K562 (cell line): Measurements from ENCODE around the gene UHRF1. TPM values are rescaled to one million over a fixed set of nuclear protein-coding genes. Genes with fewer than 3 reads are reported as not detected.

Source experiments
- ATF2 ChIP-seq: sonication (generic); formaldehyde crosslinking; IDR thresholded peaks from 2 replicates; pipeline ENCODE4 v1.8.1; 2022; ENCODE audit warnings: missing genetic modification reagents
- BRF2 ChIP-seq: IDR thresholded peaks from 3 replicates; pipeline ENCODE4 v1.6.1; 2011; ENCODE audit warnings: borderline replicate concordance, mild to moderate bottlenecking; ENCODE audit not compliant: insufficient read length, insufficient read depth
- CHD1 ChIP-seq: fragments of 200-600 bp; sonication (generic); IDR thresholded peaks from one replicate; pipeline ENCODE4 v1.6.1; 2012; ENCODE audit warnings: mild to moderate bottlenecking, moderate library complexity, low read length, inconsistent platforms
- CXXC5 ChIP-seq: fragments of 250-450 bp; sonication (Bioruptor Pico); IDR thresholded peaks from 2 replicates; pipeline ENCODE4 v1.8.0; 2022; ENCODE audit warnings: inconsistent platforms, mild to moderate bottlenecking, moderate library complexity
- HSF4 ChIP-seq: fragments of 250-450 bp; sonication (Bioruptor Pico); IDR thresholded peaks from 2 replicates; pipeline ENCODE4 v2.1.2; 2022; ENCODE audit warnings: mild to moderate bottlenecking, moderate library complexity, borderline replicate concordance
- MAFK ChIP-seq: IDR thresholded peaks from 2 replicates; pipeline ENCODE4 v1.6.1; 2011; ENCODE audit warnings: low read length, improper control_type of control experiment
- NFYB ChIP-seq: IDR thresholded peaks from 2 replicates; pipeline ENCODE4 v1.6.1; 2011; ENCODE audit warnings: mild to moderate bottlenecking, moderate library complexity; ENCODE audit not compliant: insufficient read length; ENCODE audit errors: extremely low read depth
- PHF21A ChIP-seq: fragments of 450-650 bp; IDR thresholded peaks from 2 replicates; pipeline ENCODE4 v1.6.1; 2017; ENCODE audit warnings: low read depth, borderline replicate concordance
- TRIM28 ChIP-seq: fragments of 450-650 bp; IDR thresholded peaks from 2 replicates; pipeline ENCODE4 v1.6.1; 2017
- ZNF318 ChIP-seq, 2 experiments: fragments of 450-650 bp; IDR thresholded peaks; 2 replicates each; pipeline ENCODE4 v1.6.1; 2016; ENCODE audit warnings: mild to moderate bottlenecking in 2 of 2, borderline replicate concordance in 1 of 2, low read depth in 1 of 2, moderate library complexity in 1 of 2
- ZNF592 ChIP-seq: fragments of 450-650 bp; IDR thresholded peaks from 2 replicates; pipeline ENCODE4 v1.6.1; 2017; ENCODE audit warnings: antibody characterized with exemption, mild to moderate bottlenecking
- polyA plus RNA-seq, 8 experiments: library from polyadenylated mRNA; depleted of rRNA in 4 of 8; stranded (reverse) in 5 of 8; unstranded in 3 of 8; fragments of >200 nt; fragmentation: Nextera tagmentation in 2 of 8; fragmentation: Illumina TruSeq in 1 of 8; extraction: Ambion mirVana in 2 of 8; extraction: Trizol in 1 of 8; gene quantifications; 2 replicates each; pipeline versions ENCODE4 v1.2.1 to v1.2.3, GENCODE V29; 2011 to 2014; ENCODE audit warnings: inconsistent platforms in 1 of 8, missing spikeins in 1 of 8
- total RNA-seq, 7 experiments: library from RNA; depleted of rRNA in 6 of 7; stranded (reverse); fragments of >200 nt in 6 of 7; fragmentation: Illumina TruSeq in 2 of 7; extraction: Trizol in 2 of 7; gene quantifications; 2 replicates each; pipeline versions ENCODE4 v1.2.1 to v1.2.3, GENCODE V29; 2011 to 2021; ENCODE audit warnings: low replicate concordance in 1 of 7

UHRF1 gene
- total and polyA plus RNA-seq, 9 of the 15 experiments (the other 6 are each of a cell fraction or from before 2014, with no cell fraction given) = 6.0 to 101 (median 30.9) TPM

GRCh38 chr19:4909156-4909896 lies at the start of gene UHRF1 (continued):
- no peak for TF ChIP-seq ATF2 (CRISPR knock-in tag)
- no peak for TF ChIP-seq ZNF318 (IDR thresholded peaks at IDR 0.05; ENCODE audit: borderline replicate concordance in 1 of 2, low read depth in 1 of 2)
- TF ChIP-seq NFYB = peak; percentile 61
- TF ChIP-seq TRIM28 = no peak
- TF ChIP-seq PHF21A = peak; percentile 63; the same call in 1 of the 2 replicates
- 0 out of 2 replicates have a peak, but pooled peaks have one; percentile 47 for TF ChIP-seq ZNF592
- TF ChIP-seq CHD1 = peak; percentile 86
- TF ChIP-seq HSF4 (CRISPR knock-in tag) = no peak
- TF ChIP-seq BRF2 = no peak
- peak; percentile 67 for TF ChIP-seq CXXC5
- TF ChIP-seq MAFK = no peak
